HCEC 1CT (cell line): ENCODE data around the gene ARID1A.

ENCODE experiments used
- DNase-seq: peaks from one replicate; pipeline ENCODE4 v3.0.0-alpha.2; 2017

ARID1A gene

GRCh38 chr1:26767714-26768113, 71.9 kb downstream of the ARID1A start:
- no peak for DNase-seq

GRCh38 chr1:26768755-26769154, 72.9 kb downstream of the ARID1A start:
- DNase-seq = peak; percentile 52

GRCh38 chr1:26771285-26771642, 75.4 kb downstream of the ARID1A start:
- DNase-seq = no peak

GRCh38 chr1:26771643-26772321, 76.0 kb downstream of the ARID1A start:
- DNase-seq = peak; percentile 99

- peak; percentile 100 for DNase-seq
Observed at GRCh38 chr1:26772687-26773086, 76.9 kb downstream of the ARID1A start.

GRCh38 chr1:26774462-26774861, 78.6 kb downstream of the ARID1A start:
- no peak for DNase-seq

- no peak for DNase-seq
Observed at GRCh38 chr1:26775666-26776065, 79.9 kb downstream of the ARID1A start.

GRCh38 chr1:26779098-26779668, 83.4 kb downstream of the ARID1A start:
- no peak for DNase-seq

- DNase-seq = no peak
Observed at GRCh38 chr1:26780344-26780957, 84.6 kb downstream of the ARID1A start.

- DNase-seq = no peak
Observed at GRCh38 chr1:26781206-26781825, 85.5 kb downstream of the ARID1A start.

- no peak for DNase-seq
Observed at GRCh38 chr1:26782521-26783212, 86.9 kb downstream of the ARID1A start.

GRCh38 chr1:26783646-26784022, 87.8 kb downstream of the ARID1A start:
- DNase-seq = no peak

- DNase-seq = peak; percentile 74
Observed at GRCh38 chr1:26784023-26784871, 88.4 kb downstream of the ARID1A start.

- DNase-seq = no peak
Observed at GRCh38 chr1:26784886-26785285, 89.1 kb downstream of the ARID1A start.

- DNase-seq = no peak
Observed at GRCh38 chr1:26785611-26786436, 90.0 kb downstream of the ARID1A start.

- DNase-seq = peak; percentile 69
Observed at GRCh38 chr1:26786437-26787380, 90.9 kb downstream of the ARID1A start.

GRCh38 chr1:26787381-26787705, 91.5 kb downstream of the ARID1A start:
- no peak for DNase-seq

GRCh38 chr1:26787706-26788514, 92.1 kb downstream of the ARID1A start, which contains the start of gene PIGV:
Gene PIGV, plus strand, starts transcription at chr1:26787950. Its CDS starts 2,866 bp downstream, at chr1:26790816.
- DNase-seq = peak; percentile 78

GRCh38 chr1:26788515-26788785, 92.6 kb downstream of the ARID1A start:
- DNase-seq = no peak
